Measurements from ENCODE around the gene SHISAL1.

- TF ChIP-seq POLR2A (IDR thresholded peaks at IDR 0.05) (no peak), CTCF (IDR thresholded peaks at IDR 0.05) (no peak)
Measured at GRCh38 chr22:44348971-44349560, 36.3 kb upstream of the SHISAL1 start.
